ENCODE data around the gene TMEM185B. TPM values are rescaled to one million over a fixed set of nuclear protein-coding genes. Genes with fewer than 3 reads are reported as not detected.

The TMEM185B gene
- total RNA-seq, 2 experiments from 2014 or later, result 17.7 to 19.0 TPM

GRCh38 chr2:120209427-120210269 lies 13.6 kb downstream of the TMEM185B start:
- H3K9me3 ChIP-seq (ENCODE audit: control insufficient read depth in 1 of 2, insufficient read depth in 1 of 2, low read length in 2 of 2), result peaks cover 0 to 4% of the 10 kb centered on the region in 2 experiments
- ATAC-seq (ENCODE audit: poor library complexity), result no peak

DNA sequence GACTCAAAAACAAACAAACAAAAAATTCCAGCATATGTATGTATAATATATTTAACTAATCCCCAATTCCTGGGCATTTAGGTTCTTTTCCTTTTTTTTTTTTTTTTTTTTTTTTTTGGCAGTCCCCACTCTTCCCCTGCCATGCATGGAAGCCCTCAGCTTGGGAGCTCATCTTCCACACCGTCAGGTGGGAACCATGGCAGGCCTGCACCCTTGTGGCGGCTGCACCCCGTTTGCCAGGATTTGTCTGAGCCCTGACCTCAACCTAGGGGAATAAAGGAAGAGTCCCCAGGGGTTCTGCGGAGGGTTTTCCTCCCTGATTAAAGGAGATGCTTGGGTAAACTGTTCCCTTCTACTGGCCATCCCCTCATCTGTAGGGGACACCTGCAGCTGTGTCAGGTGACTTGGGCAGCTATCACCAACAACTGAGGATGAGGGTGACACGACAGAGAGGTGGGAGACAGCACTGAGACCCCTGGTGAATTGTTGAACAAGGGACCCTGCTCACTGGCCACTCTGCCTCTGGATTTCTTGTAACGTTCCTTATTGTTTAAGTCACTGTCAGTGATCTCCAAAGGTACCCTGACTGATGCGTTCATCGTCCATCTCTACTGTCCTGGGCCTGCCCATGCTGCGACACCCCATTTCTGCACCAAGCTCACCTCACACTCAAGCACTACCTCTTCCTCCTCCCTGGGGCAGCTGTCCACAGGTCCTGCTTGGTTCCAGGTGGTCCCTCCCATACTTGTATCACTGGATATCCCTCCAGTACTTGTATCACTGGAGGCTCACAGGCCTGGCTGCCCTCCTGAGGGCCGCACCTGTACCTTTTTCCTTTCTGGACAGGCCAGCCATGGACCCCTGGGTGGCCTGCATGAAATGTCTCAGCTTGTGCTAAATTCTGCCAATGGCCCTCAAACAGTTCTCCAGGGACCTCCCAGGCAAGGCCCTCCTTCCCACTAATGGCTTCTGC lies 14.5 kb downstream of the TMEM185B start:
- TF ChIP-seq, protein P1, sequence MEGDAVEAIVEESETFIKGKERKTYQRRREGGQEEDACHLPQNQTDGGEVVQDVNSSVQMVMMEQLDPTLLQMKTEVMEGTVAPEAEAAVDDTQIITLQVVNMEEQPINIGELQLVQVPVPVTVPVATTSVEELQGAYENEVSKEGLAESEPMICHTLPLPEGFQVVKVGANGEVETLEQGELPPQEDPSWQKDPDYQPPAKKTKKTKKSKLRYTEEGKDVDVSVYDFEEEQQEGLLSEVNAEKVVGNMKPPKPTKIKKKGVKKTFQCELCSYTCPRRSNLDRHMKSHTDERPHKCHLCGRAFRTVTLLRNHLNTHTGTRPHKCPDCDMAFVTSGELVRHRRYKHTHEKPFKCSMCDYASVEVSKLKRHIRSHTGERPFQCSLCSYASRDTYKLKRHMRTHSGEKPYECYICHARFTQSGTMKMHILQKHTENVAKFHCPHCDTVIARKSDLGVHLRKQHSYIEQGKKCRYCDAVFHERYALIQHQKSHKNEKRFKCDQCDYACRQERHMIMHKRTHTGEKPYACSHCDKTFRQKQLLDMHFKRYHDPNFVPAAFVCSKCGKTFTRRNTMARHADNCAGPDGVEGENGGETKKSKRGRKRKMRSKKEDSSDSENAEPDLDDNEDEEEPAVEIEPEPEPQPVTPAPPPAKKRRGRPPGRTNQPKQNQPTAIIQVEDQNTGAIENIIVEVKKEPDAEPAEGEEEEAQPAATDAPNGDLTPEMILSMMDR (IDR thresholded peaks at IDR 0.05), result no peak
- intact Hi-C loops (cut with DNase I, micrococcal nuclease), result loop anchor here in 1 of 2 experiments (5.0 kb wide), 1 partner anchor 104 kb away; no protein-coding TSS in a partner anchor
- H3K36me3 ChIP-seq (ENCODE audit: insufficient read depth, low read length), result no peaks in the 10 kb centered on the region
- Mint-ChIP-seq H3K4me3 (no peak overlapping the region), H3K27ac (no peak overlapping the region), H3K36me3 (ENCODE audit: low read depth) (no peaks in the 10 kb centered on the region), H3K4me1 (ENCODE audit: low read depth) (no peaks in the 10 kb centered on the region), H3K27me3 (no peaks in the 10 kb centered on the region), H3K9me3 (no peaks in the 10 kb centered on the region)
- CTCF ChIA-PET, result no interaction called here
- no peaks in the 10 kb centered on the region for H3K27me3 ChIP-seq (ENCODE audit: control insufficient read depth in 1 of 2, insufficient read depth in 2 of 2, low read length in 2 of 2)
- H3K27ac ChIP-seq (ENCODE audit: low read depth in 1 of 2, low read length in 2 of 2), result no peak overlapping the region
- POLR2A ChIA-PET, result interaction anchor here (1.9 kb wide), 1 partner anchor 34 kb away, joined by 7 read pairs; no protein-coding TSS in a partner anchor
- H3K9me3 ChIP-seq (ENCODE audit: control insufficient read depth in 1 of 2, insufficient read depth in 1 of 2, low read length in 2 of 2), result peaks cover 0 to 4% of the 10 kb centered on the region in 2 experiments
- H3K4me3 ChIP-seq (ENCODE audit: low read length), result no peak overlapping the region
- peaks cover 16% of the 10 kb centered on the region for H3K4me1 ChIP-seq (ENCODE audit: insufficient read depth, low read length)
- no peak for ATAC-seq (ENCODE audit: poor library complexity)
- DNase-seq, result no peak

More at GRCh38 chr2:120209427-120210269, 13.6 kb downstream of the TMEM185B start:
- peaks cover 16% of the 10 kb centered on the region for H3K4me1 ChIP-seq (ENCODE audit: insufficient read depth, low read length)
- DNase-seq, result no peak
- ChIA-PET POLR2A (interaction anchor here (0.6 to 1.9 kb wide), 3 partner anchors 23 to 268 kb away, joined by 3 to 7 read pairs (median 4); no protein-coding TSS in a partner anchor), CTCF (no interaction called here)
- Mint-ChIP-seq H3K4me1 (ENCODE audit: low read depth) (no peaks in the 10 kb centered on the region), H3K36me3 (ENCODE audit: low read depth) (no peaks in the 10 kb centered on the region), H3K4me3 (no peak overlapping the region), H3K27ac (peak overlapping the region; percentile 4), H3K9me3 (no peaks in the 10 kb centered on the region), H3K27me3 (no peaks in the 10 kb centered on the region)
- TF ChIP-seq, protein P1 (IDR thresholded peaks at IDR 0.05), result no peak
- intact Hi-C loops (cut with DNase I, micrococcal nuclease), result loop anchor here in 1 of 2 experiments (5.0 kb wide), 1 partner anchor 103 kb away; no protein-coding TSS in a partner anchor
- H3K36me3 ChIP-seq (ENCODE audit: insufficient read depth, low read length), result no peaks in the 10 kb centered on the region
- no peak overlapping the region for H3K27ac ChIP-seq (ENCODE audit: low read depth in 1 of 2, low read length in 2 of 2)
- H3K27me3 ChIP-seq (ENCODE audit: control insufficient read depth in 1 of 2, insufficient read depth in 2 of 2, low read length in 2 of 2), result no peaks in the 10 kb centered on the region
- H3K4me3 ChIP-seq (ENCODE audit: low read length), result no peak overlapping the region

DNA sequence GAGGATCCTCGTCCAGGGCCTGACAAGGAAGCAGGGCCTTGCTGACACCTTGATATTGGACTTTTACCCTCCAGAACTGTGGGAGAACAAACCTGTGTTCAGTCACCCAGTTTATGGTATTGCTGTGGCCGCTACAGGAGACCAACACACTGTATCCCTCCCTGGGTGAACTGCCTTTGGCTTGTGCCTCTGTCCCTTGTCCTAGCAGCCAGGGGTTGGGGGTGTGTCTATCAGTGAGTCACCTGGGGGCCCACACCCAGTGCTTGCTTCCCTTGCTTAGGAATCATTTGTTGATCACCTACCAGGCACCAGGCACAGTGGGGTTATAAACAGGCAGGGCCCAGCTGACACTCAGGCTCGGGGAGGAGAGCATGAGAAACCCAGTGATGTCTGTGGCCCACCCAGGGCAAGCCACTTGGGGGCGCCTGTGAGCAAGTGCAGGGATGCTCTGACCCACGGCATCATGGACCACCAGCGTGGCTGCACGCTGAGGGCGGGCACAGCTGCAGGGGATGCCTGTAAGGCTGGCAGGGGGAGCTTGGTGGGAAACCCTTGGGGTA lies 17.1 kb downstream of the TMEM185B start:
- Histone ChIP-seq H3K9me3 (ENCODE audit: control insufficient read depth in 1 of 2, insufficient read depth in 1 of 2, low read length in 2 of 2) (peaks cover 0 to 4% of the 10 kb centered on the region in 2 experiments), H3K4me1 (ENCODE audit: insufficient read depth, low read length) (peaks cover 16% of the 10 kb centered on the region), H3K27me3 (ENCODE audit: control insufficient read depth in 1 of 2, insufficient read depth in 2 of 2, low read length in 2 of 2) (no peaks in the 10 kb centered on the region), H3K36me3 (ENCODE audit: insufficient read depth, low read length) (no peaks in the 10 kb centered on the region), H3K4me3 (ENCODE audit: low read length) (no peak overlapping the region), H3K27ac (ENCODE audit: low read depth in 1 of 2, low read length in 2 of 2) (no peak overlapping the region)
- peak in 5 of 14 experiments; percentile 22 to 58 (median 38) for DNase-seq
- H3K27me3 Mint-ChIP-seq, result no peaks in the 10 kb centered on the region
- no peaks in the 10 kb centered on the region for H3K9me3 Mint-ChIP-seq
- no peak overlapping the region for H3K4me3 Mint-ChIP-seq
- ChIA-PET POLR2A (interaction anchor here (0.8 kb wide), 1 partner anchor 29 kb away, joined by 4 read pairs; no protein-coding TSS in a partner anchor), CTCF (no interaction called here)
- TF ChIP-seq, protein P1 (IDR thresholded peaks at IDR 0.05), result peak; percentile 19
- intact Hi-C loops (cut with DNase I, micrococcal nuclease), result loop anchor here in 1 of 2 experiments (5.0 kb wide), 1 partner anchor 106 kb away; no protein-coding TSS in a partner anchor
- no peaks in the 10 kb centered on the region for H3K36me3 Mint-ChIP-seq (ENCODE audit: low read depth)
- no peak for ATAC-seq (ENCODE audit: poor library complexity)
- no peaks in the 10 kb centered on the region for H3K4me1 Mint-ChIP-seq (ENCODE audit: low read depth)
- H3K27ac Mint-ChIP-seq, result no peak overlapping the region
